H1 (cell line): ENCODE results near the gene KCNB1. TPM values are rescaled to one million over a fixed set of nuclear protein-coding genes. Genes with fewer than 3 reads are reported as not detected.

ENCODE experiments used
- CTCF ChIA-PET: fragments of 300-600 bp; sonication (Branson Sonifier 250); formaldehyde crosslinking; loops from one replicate; lab custom pipeline; 2021; ENCODE audit not compliant: partially characterized antibody; lab: Charles Lee
- POLR2A ChIA-PET: fragments of 300-600 bp; sonication (Branson Sonifier 250); formaldehyde crosslinking; loops from one replicate; lab custom pipeline; 2021; ENCODE audit warnings: inconsistent platforms; ENCODE audit not compliant: partially characterized antibody; lab: Charles Lee
- DNase-seq, 2 experiments: peaks; one replicate each; pipeline versions ENCODE4 v3.0.0 to v3.0.0-alpha.2; 2010 to 2022; ENCODE audit warnings: low spot score in 2 of 2, low read depth in 1 of 2, mixed read lengths in 1 of 2
- FAIRE-seq: peaks from 2 replicates; lab custom pipeline; 2011; peaks lifted over from hg19 to GRCh38; lab: Jason Lieb, UNC
- H2AFZ ChIP-seq: 2 replicates; pipeline ENCODE4 v1.8.1; 2012; ENCODE audit warnings: low read length, inconsistent platforms
- H2AK5ac ChIP-seq: 2 replicates; pipeline ENCODE4 v1.6.1; 2013; ENCODE audit warnings: low read depth, low read length
- H2BK120ac ChIP-seq: replicated peaks from 2 replicates; pipeline ENCODE3; 2013; ENCODE audit warnings: low read depth, low read length, inconsistent platforms
- H2BK12ac ChIP-seq: 2 replicates; pipeline ENCODE4 v1.6.1; 2013; ENCODE audit warnings: low read depth, low read length
- H2BK15ac ChIP-seq: 2 replicates; pipeline ENCODE4 v1.6.1; 2013; ENCODE audit warnings: low read length
- H2BK20ac ChIP-seq: 2 replicates; pipeline ENCODE4 v1.6.1; 2013; ENCODE audit warnings: low read length
- H2BK5ac ChIP-seq: 2 replicates; pipeline ENCODE4 v1.6.1; 2013; ENCODE audit warnings: low read depth, low read length
- H3K14ac ChIP-seq: 2 replicates; pipeline ENCODE4 v1.6.1; 2013; ENCODE audit warnings: inconsistent platforms; ENCODE audit not compliant: insufficient read length
- H3K18ac ChIP-seq: 2 replicates; pipeline ENCODE4 v1.6.1; 2013; ENCODE audit warnings: low read length; ENCODE audit errors: extremely low read depth
- H3K23ac ChIP-seq: 2 replicates; pipeline ENCODE4 v1.6.1; 2013; ENCODE audit warnings: inconsistent platforms; ENCODE audit not compliant: insufficient read length
- H3K23me2 ChIP-seq: 2 replicates; pipeline ENCODE4 v1.6.1; 2013; ENCODE audit warnings: low read depth, low read length
- H3K27ac ChIP-seq: 2 replicates; pipeline ENCODE4 v1.6.1; 2011; ENCODE audit warnings: low read depth, low read length, inconsistent platforms
- H3K27me3 ChIP-seq, 4 experiments: replicated peaks in 1 of 4; 1 replicate in 1 of 4; 2 replicates in 3 of 4; pipeline versions ENCODE4 v1.6.1 to v1.8.1; 2011 to 2013; ENCODE audit warnings: low read length in 3 of 4, mild to moderate bottlenecking in 3 of 4, inconsistent platforms in 2 of 4, mixed read lengths in 2 of 4, moderate library complexity in 1 of 4; ENCODE audit not compliant: control insufficient read depth in 3 of 4, insufficient read depth in 3 of 4; ENCODE audit errors: extremely low read depth in 1 of 4
- H3K36me3 ChIP-seq, 4 experiments: 2 replicates each; pipeline versions ENCODE4 v1.6.1 to v1.8.1; 2011 to 2013; ENCODE audit warnings: mild to moderate bottlenecking in 4 of 4, low read length in 3 of 4, moderate library complexity in 2 of 4, control low read depth in 1 of 4, inconsistent platforms in 1 of 4; ENCODE audit not compliant: insufficient read depth in 4 of 4, control insufficient read depth in 2 of 4
- H3K4ac ChIP-seq: replicated peaks from 2 replicates; pipeline ENCODE3; 2013; ENCODE audit warnings: low read length, low read depth, mixed read lengths, inconsistent platforms; ENCODE audit not compliant: insufficient read length
- H3K4me1 ChIP-seq, 4 experiments: replicated peaks in 1 of 4; 1 replicate in 1 of 4; 2 replicates in 3 of 4; pipeline versions ENCODE4 v1.6.1 to v1.8.1; 2011 to 2013; ENCODE audit warnings: low read length in 3 of 4, inconsistent platforms in 2 of 4, mixed read lengths in 1 of 4; ENCODE audit not compliant: insufficient read depth in 4 of 4, control insufficient read depth in 3 of 4
- H3K4me2 ChIP-seq, 2 experiments: 2 replicates each; pipeline versions ENCODE4 v1.6.1 to v1.8.1; 2011 to 2013; ENCODE audit warnings: low read depth in 2 of 2, low read length in 2 of 2, control low read depth in 1 of 2, inconsistent platforms in 1 of 2, mild to moderate bottlenecking in 1 of 2; ENCODE audit not compliant: insufficient read depth in 1 of 2
- H3K4me3 ChIP-seq, 4 experiments: fragments of 200-600, 300-600 bp in 1 of 4; sonication (generic), shearing (Covaris generic), sonication (Bioruptor Twin) in 1 of 4; 2 replicates each; pipeline versions ENCODE4 v1.5.1 to v1.8.1; 2011 to 2016; ENCODE audit warnings: low read length in 4 of 4, low read depth in 3 of 4, control low read depth in 2 of 4, inconsistent platforms in 2 of 4, mild to moderate bottlenecking in 2 of 4, mixed read lengths in 1 of 4, moderate library complexity in 1 of 4; ENCODE audit not compliant: insufficient read depth in 2 of 4; ENCODE audit errors: extremely low read depth in 1 of 4
- H3K56ac ChIP-seq: replicated peaks from 2 replicates; pipeline ENCODE3; 2013; ENCODE audit warnings: low read depth, mild to moderate bottlenecking, mixed read lengths, low read length, inconsistent platforms; ENCODE audit not compliant: insufficient read length
- H3K79me1 ChIP-seq: 2 replicates; pipeline ENCODE4 v1.6.1; 2013; ENCODE audit warnings: low read depth, low read length, control low read depth
- H3K79me2 ChIP-seq, 2 experiments: 2 replicates each; pipeline versions ENCODE4 v1.6.1 to v1.8.1; 2012 to 2013; ENCODE audit warnings: low read length in 2 of 2, mild to moderate bottlenecking in 2 of 2, inconsistent platforms in 1 of 2; ENCODE audit not compliant: insufficient read depth in 2 of 2, control insufficient read depth in 1 of 2
- H3K9ac ChIP-seq, 4 experiments: replicated peaks in 1 of 4; 1 replicate in 1 of 4; 2 replicates in 3 of 4; pipeline versions ENCODE4 v1.6.1 to v1.8.1; 2011 to 2013; ENCODE audit warnings: low read depth in 3 of 4, low read length in 3 of 4, control low read depth in 2 of 4, mild to moderate bottlenecking in 2 of 4, moderate library complexity in 2 of 4, inconsistent platforms in 1 of 4; ENCODE audit errors: extremely low read depth in 1 of 4
- H3K9me3 ChIP-seq, 2 experiments: 2 replicates each; pipeline versions ENCODE4 v1.6.1 to v1.8.1; 2012 to 2013; ENCODE audit warnings: mild to moderate bottlenecking in 2 of 2, moderate library complexity in 2 of 2, control low read depth in 1 of 2, inconsistent platforms in 1 of 2, low read depth in 1 of 2, low read length in 1 of 2, mixed read lengths in 1 of 2; ENCODE audit not compliant: insufficient read depth in 2 of 2
- H4K20me1 ChIP-seq, 2 experiments: replicated peaks in 1 of 2; 2 replicates each; pipeline versions ENCODE3 to v1.8.1; 2011 to 2013; ENCODE audit warnings: inconsistent platforms in 2 of 2, low read length in 2 of 2, mild to moderate bottlenecking in 1 of 2; ENCODE audit not compliant: insufficient read depth in 2 of 2, control insufficient read depth in 1 of 2
- H4K5ac ChIP-seq: 2 replicates; pipeline ENCODE4 v1.6.1; 2013; ENCODE audit warnings: low read length, low read depth, mixed read lengths, inconsistent platforms; ENCODE audit not compliant: insufficient read length
- H4K8ac ChIP-seq: 2 replicates; pipeline ENCODE4 v1.8.0; 2013; ENCODE audit warnings: mild to moderate bottlenecking, moderate library complexity, low read length, inconsistent platforms; ENCODE audit not compliant: insufficient read depth; ENCODE audit errors: extremely low read depth
- H4K91ac ChIP-seq: replicated peaks from 2 replicates; pipeline ENCODE3; 2013; ENCODE audit warnings: low read length, mixed read lengths, inconsistent platforms; ENCODE audit not compliant: insufficient read length
- EZH2 ChIP-seq: fragments of 200-600 bp; sonication (generic); IDR thresholded peaks from 2 replicates; pipeline ENCODE4 v1.7.1; 2012; ENCODE audit warnings: low read depth, mild to moderate bottlenecking, moderate library complexity, low read length, inconsistent platforms; ENCODE audit not compliant: severe bottlenecking
- KDM1A ChIP-seq: fragments of 200-600, 300-600 bp; sonication (generic); IDR thresholded peaks from 2 replicates; pipeline ENCODE4 v1.7.1; 2016; ENCODE audit warnings: mild to moderate bottlenecking, low read length, borderline replicate concordance
- WGBS, 2 experiments: shearing (Covaris generic) in 1 of 2; methylation state at CpG; one replicate each; pipeline versions ENCODE4 v1.1.6 to v1.1.7; 2013 to 2015; ENCODE audit warnings: low lambda C conversion rate in 2 of 2, mixed read lengths in 2 of 2, inconsistent platforms in 1 of 2, low coverage in 1 of 2, missing lambda C conversion rate in 1 of 2; ENCODE audit not compliant: insufficient replicate concordance in 2 of 2, insufficient coverage in 1 of 2, insufficient read length in 1 of 2; ENCODE audit errors: extremely low coverage in 1 of 2, missing lambda C conversion rate in 1 of 2; 5-methylcytosine and 5-hydroxymethylcytosine counted together
- polyA plus RNA-seq, 7 experiments: library from polyadenylated mRNA; depleted of rRNA in 3 of 7; stranded (reverse) in 5 of 7; unstranded in 2 of 7; fragments of >200 nt in 5 of 7; fragments of 200-250 nt in 2 of 7; gene quantifications; 1 replicate in 5 of 7; 2 replicates in 1 of 7; 4 replicates in 1 of 7; pipeline versions ENCODE4 v1.2.1 to v1.2.3, GENCODE V29; 2011 to 2013; ENCODE audit warnings: missing spikeins in 2 of 7, mixed read lengths in 2 of 7
- total RNA-seq: library from RNA; stranded (reverse); fragmentation: NEBNext Ultra II Directional; extraction: Animal tissue kit (Norgen Biotek cat#: 25700); gene quantifications from 2 replicates; pipeline ENCODE4 v1.2.1, GENCODE V29; 2021

Gene KCNB1
- total and polyA plus RNA-seq, 2 of the 8 experiments (the other 6 are each of a cell fraction or from before 2014, with no cell fraction given): 0.58 to 0.67 TPM

- H3K4me3 ChIP-seq: no peak overlapping the region
- no peak overlapping the region for H3K14ac ChIP-seq
- no peak for FAIRE-seq
- H2BK5ac ChIP-seq: no peak overlapping the region
- H3K36me3 ChIP-seq: no peaks in the 10 kb centered on the region
- H3K27ac ChIP-seq: no peak overlapping the region
- H2AK5ac ChIP-seq: no peak overlapping the region
- H3K79me2 ChIP-seq: no peaks in the 10 kb centered on the region
- H3K9ac ChIP-seq: no peak overlapping the region
- no peak for TF ChIP-seq KDM1A
- no peak for TF ChIP-seq EZH2
- 88% methylated on average over 6 of the region's 7 CpGs; no CpG with 5 or more reads in 1 of the 2 experiments for WGBS, 2 experiments
- ChIA-PET CTCF (interaction anchor here (1.1 kb wide), 1 partner anchor 132 kb away, joined by 3 read pairs; no protein-coding TSS in a partner anchor), POLR2A (no interaction called here)
- H4K5ac ChIP-seq: no peak overlapping the region
- H4K8ac ChIP-seq: no peak overlapping the region
- H2BK20ac ChIP-seq: no peak overlapping the region
- no peaks in the 10 kb centered on the region for H3K23me2 ChIP-seq
- H3K4ac ChIP-seq: no peak overlapping the region
- H4K20me1 ChIP-seq: peaks cover 0 to 1% of the 10 kb centered on the region in 2 experiments
- DNase-seq: no peak
- H3K56ac ChIP-seq: no peak overlapping the region
- no peak overlapping the region for H2BK15ac ChIP-seq
- no peak overlapping the region for H2BK120ac ChIP-seq
- no peak overlapping the region for H3K4me2 ChIP-seq
- no peak overlapping the region for H2AFZ ChIP-seq
- H3K27me3 ChIP-seq: no peaks in the 10 kb centered on the region
- H2BK12ac ChIP-seq: no peak overlapping the region
- no peaks in the 10 kb centered on the region for H3K9me3 ChIP-seq
- H3K23ac ChIP-seq: no peak overlapping the region
- peaks cover 0 to 2% (median 0%) of the 10 kb centered on the region in 4 experiments; a peak in 2 of 7 replicates for H3K4me1 ChIP-seq
- no peaks in the 10 kb centered on the region; the same call in 1 of the 2 replicates for H3K79me1 ChIP-seq
- no peak overlapping the region for H4K91ac ChIP-seq
- H3K18ac ChIP-seq: no peak overlapping the region
Measured at GRCh38 chr20:49468412-49468811, 14.1 kb downstream of the KCNB1 start.
